Pons (tissue), 1 donor: ENCODE measurements around the gene COL23A1.

Source experiments
- DNase-seq: peaks from one replicate; pipeline ENCODE4 v3.0.0-alpha.2; 2016; ENCODE audit warnings: low spot score

The COL23A1 gene

DNA sequence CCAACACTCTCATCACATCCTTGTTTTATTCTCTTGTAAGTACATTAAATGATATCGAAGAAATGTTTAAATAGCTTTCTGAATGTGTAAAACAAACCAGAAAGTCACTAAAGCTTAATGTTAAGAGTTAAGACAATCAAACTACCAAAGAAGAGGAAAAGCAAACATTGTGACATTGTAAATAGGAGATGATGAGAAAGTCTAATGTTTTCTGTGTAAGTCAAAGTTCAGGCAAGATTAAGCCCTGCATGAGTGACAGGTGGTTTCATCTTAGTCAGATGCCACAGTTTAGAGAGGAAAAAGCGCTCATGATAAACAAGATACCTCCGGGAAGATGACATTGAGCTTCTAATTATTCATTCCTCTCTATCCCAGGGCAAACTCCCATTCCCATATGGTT lies 306.7 kb downstream of the COL23A1 start:
- no peak for DNase-seq

DNA sequence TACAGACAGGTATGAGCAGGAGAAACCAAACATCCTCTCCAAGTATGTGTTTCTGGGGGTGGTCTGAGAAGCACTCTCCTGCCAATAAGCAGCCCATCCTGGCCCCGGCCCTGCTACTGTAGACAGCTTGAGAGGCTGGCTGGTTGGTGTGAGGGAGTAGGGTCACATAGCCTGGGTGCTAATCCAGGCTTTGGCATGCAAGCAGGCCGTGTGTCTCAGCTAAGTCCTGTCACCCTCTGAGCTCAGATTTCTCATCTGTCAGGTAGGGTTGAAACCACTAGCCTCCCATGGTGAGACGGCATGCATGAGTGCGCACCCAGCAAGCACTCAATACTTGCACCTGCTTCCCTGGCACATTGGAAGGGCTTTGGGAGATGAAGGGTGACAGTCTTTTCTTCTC lies 307.8 kb downstream of the COL23A1 start:
- DNase-seq: no peak

DNA sequence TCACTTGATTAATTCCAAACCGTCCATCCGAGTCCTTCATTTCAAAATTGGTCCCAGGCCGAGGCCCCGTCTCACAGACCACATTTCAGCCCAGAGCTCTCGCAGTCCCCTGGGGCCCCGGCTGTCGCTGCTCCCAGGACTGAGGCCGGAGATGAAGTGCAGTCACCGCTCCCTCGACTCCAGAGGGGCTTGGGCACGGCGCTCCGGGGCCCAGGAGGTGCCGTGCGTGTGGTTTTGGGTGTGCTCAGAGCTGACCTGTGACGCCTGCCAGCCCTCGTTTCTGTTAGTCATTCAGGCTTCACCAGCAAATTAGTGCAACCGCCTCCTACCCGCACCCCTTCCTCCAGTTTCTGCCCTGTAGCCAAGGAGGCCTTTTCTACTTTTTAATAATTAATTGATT lies 308.9 kb downstream of the COL23A1 start:
- DNase-seq: no peak

DNA sequence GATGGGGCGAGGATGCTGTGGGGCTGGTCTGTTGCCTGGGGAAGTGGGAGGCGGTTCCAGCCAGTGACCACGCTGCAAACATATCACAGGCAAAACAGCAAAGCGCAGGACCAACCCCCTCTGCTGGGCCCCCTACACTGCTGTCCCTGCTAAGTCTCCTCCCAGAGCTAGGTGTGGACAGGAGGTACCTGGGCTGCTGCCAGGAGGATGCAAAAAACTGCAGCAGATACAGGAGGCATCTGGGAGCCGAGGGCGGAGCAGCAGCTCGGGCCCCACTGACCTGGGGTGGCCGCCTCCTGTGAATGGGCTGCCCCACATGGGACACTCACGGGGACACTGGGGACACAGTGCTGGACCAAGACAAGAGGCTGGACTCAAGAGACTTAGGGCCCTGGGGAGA lies 309.6 kb downstream of the COL23A1 start:
- DNase-seq: no peak

DNA sequence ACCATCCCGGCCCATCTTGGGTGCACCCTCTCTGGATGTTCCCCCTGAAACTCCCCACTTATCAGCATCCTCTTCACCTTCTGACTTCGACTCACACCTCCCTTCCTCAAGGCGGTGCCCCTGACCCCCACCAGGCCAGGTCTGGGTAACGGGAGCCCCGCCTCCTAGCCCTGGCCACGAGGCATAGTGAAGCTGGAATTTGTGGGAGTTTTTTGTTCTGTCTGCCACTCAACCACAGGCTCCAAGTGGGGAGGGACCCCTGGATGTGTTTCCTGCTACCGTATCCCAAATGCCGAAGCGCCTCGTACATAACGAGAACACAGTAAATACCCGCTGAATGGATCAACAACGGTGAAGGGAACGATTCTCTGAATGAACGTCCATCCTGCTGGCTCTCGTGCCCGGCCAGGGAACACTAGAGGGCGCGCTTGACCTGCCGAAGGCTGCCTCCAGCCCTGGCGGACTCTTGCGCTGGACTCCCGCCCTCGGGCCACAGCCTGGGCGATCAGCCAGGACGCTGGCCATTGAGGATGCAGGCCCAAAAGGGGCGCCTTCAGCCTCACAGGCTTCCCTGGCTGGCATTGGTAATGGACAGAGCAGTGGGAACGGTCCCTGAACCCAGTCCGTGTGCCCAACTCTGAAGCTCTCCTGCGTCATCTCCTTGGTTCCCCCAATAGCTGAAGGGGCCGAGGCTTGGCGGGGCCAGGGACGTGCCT lies 310.3 kb downstream of the COL23A1 start:
- peak; percentile 82 for DNase-seq

DNA sequence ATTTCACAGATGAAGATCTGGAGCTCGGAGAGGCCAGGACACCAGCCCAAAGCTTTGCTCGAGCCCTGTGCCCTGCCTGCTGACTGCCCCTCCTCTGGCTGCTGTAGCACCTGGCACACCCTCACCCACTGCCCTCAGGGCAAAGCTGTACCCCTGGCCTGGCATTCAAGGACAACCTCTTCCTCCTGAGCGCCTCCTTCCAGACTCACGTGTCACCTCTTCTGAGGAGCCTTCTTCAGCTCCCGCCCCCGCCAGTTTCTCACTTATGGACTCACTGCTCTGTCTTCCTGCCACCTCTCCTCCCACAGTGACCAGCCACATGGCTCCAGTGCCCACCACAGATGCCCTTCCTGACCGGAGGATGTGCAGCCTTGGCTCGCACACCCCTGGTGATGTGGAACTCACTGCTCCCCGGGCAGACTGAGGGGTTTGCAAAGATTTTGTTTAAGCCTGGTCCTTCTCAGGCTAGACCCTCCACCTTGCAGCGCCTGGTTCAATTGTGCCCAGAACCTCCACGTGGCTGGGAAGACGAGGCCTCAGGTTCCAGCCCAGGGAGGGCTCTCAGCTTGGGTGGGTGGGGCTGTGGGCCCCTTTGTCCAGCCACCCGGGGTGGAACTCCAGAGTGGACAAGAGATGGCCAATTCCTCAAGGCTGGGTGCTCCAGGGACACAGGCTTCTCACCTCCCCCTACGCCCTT lies 311.0 kb downstream of the COL23A1 start:
- DNase-seq: no peak

DNA sequence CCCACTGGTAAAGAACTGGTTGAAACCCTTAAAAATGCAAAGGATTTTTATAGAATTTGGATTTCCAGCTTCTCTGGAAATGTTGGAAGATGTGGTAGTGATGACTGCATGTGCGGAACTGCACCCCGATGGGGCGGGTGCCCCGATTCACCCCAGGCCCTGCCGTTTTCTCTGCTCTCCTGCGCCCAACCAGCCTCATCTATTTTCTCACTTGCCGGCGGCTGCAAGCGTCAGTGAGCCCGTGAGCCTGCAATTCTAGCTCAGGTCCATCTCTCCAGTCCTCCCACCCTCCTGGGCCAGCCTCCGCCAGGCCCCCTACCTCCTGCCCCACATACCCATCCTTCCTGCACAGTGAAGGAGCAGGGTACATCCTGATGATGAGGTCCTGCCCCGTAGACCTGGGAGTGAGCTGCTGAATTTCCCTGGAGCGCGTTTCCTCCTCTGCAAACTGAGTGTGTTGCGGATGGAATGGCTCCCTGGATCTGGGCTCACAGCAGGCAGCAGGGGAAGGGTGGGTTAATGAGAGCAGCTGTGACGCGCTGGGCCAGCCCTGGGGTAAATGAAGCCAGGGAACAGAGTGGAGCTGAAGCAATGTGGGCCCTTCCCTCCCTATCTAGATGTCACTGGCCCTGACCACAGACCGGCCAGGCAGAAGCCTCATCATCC lies 311.7 kb downstream of the COL23A1 start:
- no peak for DNase-seq

DNA sequence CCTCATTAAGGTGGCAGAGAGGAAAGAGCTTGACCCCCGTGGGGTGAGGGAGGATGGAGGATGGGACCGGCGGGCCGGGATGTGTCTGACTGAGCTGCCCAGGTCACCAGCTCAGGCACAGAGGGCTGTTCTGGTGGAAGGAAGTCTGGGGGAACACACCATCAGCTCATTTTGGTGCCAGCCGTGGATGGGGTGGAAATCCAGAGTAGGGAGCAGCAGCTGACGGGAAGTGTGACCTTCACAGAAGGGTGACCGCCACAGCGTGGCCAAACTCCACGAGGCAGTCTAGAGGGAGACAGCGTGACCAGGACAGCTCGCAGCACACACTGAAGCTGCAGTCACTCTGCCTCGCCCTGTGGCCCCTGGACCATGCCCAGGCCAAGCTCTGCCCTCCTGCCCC lies 312.3 kb downstream of the COL23A1 start:
- DNase-seq: no peak

DNA sequence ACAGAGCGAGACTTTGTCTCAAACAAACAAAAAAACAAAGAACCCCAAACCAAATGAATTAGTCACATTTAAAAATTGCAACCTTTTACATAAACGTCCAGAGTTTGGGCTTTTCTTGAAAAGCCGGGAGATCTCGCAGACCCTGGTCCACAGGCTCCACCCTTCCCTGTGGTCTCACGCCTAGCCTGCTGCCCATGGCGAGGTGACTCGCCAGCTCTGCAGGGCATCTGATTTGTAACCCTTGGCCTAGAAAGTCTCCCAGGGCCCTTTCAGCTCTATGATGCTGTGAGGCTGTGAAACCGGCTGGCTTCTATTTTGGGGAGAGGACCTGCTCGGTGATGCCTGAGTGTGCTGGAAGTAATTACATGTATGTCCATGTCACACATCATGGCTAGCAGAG lies 312.8 kb downstream of the COL23A1 start:
- no peak for DNase-seq

DNA sequence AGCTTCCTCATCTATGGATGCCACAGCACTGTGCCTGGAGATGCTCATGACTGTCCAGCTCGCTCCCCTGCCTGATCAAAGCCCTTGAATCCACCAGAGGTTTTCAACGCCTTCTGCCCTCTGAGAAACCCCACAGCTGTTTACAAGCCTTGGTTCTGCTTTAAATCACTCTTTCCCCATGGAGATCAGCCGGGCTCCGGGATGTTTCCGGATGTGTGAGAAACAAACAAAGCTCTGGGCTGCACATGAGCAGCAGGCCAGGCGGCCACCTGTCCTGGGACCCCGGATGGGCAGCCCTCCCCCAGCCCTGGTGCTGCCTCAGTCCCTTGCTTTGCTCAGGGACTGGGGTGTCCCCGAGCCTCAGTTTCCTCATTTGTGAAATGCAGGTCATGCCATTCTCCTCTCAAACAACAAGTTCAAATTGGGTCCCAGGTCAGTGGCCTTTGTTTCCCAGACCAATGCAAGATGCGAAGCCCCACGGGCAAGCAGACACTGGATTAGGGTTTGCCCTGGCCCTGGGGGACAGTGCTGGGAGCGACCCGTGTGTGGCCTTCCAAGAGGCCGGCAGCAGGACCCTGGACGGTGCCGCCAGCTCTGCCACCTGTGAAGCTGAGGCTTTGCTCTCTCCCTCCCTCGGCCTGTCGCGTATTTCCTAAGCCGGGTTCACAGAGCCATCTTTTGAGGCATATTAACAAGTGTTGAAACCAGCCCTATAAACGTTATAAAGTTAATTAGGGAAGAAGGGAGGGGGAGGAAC lies 315.2 kb downstream of the COL23A1 start:
- no peak for DNase-seq

DNA sequence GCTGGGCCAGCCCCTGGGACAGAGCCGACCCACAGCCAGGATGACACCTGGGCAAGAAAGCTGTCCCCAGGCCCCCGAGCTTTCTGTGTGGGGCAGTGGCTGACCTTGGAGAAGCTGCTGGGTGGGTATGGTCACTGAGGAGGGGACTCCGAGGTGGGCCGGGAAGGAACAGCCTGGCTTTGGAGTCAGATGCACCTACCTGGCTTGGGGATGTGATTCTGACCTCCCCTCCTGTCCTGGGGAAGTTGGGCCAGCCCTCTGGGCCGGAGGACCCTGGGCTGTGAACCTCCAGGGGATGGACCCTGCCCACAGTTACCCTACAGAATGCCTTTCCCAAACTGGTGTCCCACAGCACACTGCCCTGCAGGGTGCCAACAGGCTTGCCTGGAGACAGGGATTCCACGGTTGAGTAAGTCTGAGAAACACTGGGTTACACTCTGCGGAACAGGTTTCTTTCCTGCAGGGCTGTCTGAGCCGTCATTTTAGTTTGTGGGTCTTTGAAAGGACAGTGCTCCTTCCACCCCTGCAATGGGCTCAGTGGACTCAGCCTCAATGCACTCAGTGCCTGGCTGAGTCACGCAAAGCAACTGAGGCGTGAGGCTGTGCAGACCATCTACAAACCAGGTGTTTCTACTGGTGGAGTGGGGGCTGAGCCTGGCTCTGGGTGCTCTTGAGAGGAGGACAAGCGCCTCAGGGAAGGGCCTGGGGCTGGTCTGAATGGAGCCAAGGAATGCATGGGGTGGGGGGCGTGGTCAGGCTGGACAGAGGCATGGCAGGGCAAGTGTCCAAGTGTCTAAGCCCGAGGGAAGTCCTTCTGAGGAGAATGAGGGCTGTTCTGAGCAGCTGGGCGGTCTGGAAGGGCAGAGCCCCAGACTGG lies 316.3 kb downstream of the COL23A1 start:
- no peak for DNase-seq

DNA sequence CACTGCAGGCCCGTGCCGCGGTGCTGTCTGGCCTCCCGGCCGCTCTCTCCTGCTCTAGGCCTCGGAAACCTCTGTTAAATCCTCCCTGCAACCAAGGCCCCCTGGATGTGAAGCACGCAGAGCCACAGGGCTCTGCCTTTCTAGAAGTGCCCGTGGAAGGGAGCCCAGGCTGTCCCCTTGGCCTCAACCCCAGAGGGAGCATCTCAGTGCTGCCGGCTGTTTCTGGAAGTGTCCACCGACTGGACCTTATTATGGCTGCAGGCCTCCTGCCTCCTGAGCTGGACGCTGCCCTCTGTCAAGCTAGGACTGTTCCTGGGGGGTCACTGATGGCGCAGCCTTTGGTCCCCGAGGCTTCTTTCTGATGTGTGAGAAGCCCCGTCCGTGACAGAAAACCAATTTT lies 317.2 kb downstream of the COL23A1 start:
- no peak for DNase-seq

DNA sequence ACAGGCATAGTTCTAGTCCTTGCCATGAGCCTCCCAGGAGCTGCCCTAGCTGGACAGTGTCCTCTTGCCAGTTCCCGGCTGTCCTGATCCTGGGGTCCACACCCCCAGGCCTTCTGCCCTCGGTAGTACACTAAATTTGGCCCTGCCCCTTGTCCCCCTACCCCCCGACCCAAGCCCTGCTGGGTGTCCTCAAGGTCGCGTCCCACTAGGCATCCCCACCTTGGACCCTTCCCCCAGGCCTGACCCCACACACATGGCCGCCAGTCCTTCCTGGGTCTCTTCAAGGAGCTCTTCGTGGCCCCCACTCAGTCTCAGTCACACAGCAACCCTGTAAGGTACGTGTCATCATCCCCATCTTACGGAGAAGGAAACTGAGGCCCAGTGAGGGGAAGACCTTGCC lies 317.6 kb downstream of the COL23A1 start:
- no peak for DNase-seq

DNA sequence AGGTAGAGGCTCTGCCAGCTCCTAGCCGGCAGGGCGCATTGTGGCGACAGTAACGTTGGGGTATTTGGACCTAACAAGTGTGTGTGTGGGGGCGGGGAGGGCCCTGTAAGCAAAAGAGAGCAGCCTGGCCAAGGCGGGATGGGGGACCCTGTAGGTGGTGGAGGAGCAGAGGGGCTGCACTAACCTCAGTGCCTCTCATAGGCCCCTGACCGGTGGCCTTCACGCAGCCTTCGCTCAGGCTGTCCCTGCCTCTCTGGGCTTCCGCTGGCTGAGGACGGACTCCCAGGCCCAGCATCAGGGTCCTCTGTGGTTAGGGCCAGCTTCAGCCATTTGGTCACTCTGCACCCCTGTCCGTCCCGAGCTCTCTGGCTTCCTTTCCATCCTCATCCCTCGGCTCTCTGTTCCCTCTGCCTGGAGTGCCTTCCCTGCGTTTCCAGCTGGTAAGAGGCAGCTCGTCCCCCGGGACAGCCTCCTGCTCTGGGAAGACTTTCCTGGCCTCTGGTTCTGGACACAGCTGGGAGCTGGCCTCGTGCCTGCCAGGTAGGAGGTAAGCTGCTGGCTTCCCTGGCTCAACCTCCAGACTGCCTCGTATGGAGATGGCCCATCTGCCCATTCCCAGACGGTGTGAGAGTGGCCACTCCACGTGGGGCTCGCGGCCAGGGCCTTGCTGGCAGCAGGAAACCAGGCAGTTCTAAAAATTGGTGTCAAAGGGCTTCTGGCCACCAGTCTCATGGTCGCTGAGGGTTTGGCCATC lies 318.3 kb downstream of the COL23A1 start:
- no peak for DNase-seq

DNA sequence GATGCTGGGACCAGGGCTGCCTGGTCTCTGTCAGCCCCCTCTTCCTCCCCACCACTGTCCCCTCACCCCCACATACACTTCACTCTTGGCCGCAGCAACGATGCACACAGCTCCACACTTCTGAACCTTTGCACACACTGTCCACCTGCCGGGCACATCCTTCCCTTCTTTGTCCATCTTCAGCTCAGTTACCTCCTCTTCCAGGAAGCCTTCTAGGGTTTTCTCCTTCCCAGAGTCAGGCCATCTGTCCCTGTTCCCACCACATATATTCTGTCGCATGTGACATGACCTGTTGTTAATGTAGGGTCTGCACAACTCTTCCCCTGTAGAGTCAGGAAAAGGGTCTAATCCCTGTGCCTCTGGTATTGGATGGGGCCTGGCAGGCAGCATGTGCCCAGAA lies 319.0 kb downstream of the COL23A1 start:
- no peak for DNase-seq

DNA sequence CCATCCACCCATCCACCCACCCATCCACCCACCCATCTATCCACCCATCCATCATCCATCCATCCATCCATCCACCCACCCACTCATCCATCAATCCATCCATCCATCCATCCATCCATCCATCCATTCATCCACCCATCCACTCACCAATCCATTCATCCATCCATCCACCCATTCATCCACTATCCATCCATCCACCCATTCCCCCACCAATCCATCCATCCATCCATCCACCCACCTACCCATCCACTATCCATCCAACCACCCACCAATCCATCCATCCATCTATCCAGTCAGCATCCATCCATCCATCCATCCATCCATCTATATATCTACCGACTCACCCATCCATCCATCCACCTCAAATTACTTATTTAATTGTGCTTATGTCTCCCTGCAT lies 320.7 kb downstream of the COL23A1 start:
- DNase-seq: no peak

DNA sequence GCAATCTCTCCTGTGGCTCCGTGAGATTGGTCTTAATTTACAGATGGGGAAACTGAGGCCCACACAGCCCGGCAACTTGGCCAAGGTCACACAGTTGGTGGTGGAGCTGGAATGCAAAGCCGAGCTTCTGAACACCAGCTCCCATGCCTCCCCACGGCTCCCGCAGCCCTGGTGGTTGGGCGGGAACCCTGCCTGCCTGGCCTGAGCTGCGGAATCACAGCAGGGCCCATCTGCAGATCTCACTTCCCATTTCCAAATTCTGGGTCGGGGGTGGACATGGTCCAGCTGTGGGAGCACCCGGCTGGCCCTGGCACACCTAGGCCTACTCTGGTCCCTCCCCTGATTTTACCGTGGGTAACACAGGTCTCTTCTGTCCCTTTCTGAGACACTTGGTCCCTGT lies 322.3 kb downstream of the COL23A1 start:
- DNase-seq: no peak

DNA sequence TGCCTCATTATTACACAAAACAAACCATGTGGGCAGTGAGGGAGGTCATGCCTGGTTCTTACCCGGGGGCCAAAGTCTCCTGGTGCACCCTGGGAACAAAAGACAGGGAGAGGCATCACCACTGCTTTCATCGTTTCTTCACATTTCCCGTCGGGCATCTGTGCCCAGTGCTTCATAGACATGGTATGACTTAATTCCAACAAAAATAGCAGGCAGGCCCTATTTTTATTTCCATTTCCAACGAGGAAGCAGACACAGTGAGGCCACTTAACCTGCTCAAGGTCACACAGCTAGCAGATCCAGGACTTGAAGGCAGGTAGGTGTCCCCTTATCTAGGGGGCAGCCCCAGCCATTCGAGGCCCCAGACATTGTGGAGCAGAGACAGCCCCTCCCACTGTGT lies 322.9 kb downstream of the COL23A1 start:
- DNase-seq: no peak

DNA sequence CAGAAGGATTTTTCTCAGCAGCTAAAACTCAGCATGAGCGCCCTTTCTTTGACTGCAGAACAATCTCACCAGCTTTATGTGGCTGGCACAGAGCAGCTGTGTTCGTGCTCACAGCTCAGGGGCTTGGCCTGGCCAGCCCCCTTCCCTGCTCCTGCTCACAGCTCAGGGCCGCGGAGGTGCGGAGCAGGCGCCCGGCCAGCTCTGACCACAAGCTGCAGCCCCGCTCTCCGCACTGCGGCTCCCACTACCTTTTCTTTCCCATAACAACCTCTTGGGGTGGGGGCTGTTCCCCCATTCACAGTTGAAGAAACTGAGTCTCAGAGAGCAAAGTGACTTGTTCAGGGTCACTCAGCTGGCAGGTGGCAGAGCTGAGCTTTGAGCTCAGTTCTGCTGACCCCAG lies 323.6 kb downstream of the COL23A1 start:
- DNase-seq: no peak

DNA sequence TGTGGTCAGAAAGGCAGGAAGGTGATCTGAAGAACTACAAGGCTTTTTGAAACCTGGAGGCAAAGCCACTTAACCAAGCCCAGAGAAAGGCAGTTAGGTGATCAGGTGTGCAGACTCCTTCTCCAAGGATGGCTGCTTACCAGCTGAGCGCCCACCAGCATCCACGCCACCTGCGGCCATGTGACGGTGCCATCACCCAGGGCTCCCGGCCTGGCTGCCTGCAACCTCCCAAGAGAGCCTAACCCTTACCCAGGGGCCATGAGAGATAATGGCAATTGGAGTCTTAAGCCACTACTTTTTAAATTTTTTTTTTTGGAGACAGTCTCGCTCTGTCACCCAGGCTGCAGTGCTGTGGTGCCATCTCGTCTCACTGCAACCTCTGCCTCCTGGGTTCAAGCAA lies 324.4 kb downstream of the COL23A1 start:
- no peak for DNase-seq

DNA sequence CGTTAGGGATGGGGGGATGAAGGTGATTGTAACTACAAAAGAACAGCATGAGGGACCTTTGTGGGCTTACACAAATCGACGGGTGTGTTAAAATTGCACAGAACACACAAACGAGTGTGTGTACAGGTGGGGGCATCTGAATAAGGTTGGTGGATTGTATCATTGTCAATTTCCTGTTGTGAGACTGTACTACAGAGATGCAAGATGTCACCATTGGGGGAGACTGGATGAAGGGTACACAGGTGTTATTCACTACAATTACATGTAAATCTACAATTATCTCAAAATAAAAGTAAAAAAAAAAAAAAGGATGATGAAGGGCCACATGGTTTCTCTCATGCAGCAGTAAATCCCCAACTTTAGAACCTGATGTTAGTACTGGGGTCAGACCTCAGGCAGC lies 326.1 kb downstream of the COL23A1 start:
- no peak for DNase-seq
